ENCODE measurements around the gene FAM3A. TPM values are rescaled to one million over a fixed set of nuclear protein-coding genes. Genes with fewer than 3 reads are reported as not detected.

Gene FAM3A
- total RNA-seq, 1 donor from 2014 or later: 29.6 TPM

DNA sequence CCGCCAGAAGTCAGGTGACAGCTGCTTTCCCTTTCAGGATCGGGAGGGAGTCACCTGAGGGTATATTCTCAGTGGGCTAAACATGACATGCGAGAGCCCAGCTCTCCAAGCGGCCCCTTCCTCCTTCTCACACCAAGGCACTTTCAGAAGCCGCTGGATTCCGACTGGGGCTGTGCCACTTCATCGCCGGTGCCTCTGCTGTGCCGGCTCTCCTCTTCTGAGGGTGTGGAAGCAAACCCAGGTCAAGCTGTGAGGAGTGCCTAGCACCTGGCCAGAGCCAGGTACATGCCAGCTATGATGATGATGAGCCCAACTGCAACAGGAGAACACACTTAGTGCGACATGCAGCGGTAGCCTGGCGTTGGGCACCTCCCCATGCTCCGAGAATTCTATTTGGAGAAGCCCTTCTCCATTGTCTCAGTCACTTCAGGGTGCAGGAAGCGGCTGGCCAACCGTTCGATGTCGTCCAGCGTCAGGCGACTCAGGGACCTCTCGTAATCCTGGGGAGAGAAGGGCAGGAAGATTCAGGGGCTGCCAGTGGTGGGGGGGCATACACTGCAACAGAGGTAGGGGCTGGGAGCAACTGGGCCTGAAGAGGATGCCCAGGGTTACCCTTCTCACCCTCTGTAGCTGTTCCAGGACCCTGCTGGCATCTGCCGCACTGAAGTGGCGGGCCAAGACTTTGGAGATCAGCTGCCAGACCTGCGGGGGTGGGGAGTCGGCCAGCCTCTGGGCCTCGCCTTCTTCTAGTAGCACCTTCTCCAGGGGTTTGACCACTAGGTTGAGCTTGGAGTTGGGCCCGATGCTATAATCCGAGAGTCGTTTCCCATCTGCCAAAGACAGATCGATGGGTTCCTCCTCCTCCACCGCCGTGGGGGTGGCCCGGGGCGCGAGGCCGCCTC is 30.6 kb downstream of the FAM3A start:
- Mint-ChIP-seq H3K36me3 (ENCODE audit: low read depth, unreplicated experiment) (peaks cover 4% of the 10 kb centered on the region), H3K4me1 (ENCODE audit: unreplicated experiment) (peaks cover 7% of the 10 kb centered on the region), H3K27me3 (ENCODE audit: unreplicated experiment) (peaks cover 2% of the 10 kb centered on the region), H3K4me3 (ENCODE audit: unreplicated experiment) (peak overlapping the region; percentile 67), H3K27ac (ENCODE audit: unreplicated experiment) (no peak overlapping the region), H3K9me3 (ENCODE audit: unreplicated experiment) (no peaks in the 10 kb centered on the region)
- no peak for DNase-seq (ENCODE audit: low spot score)
- TF ChIP-seq CTCF (IDR thresholded peaks at IDR 0.05; ENCODE audit: unreplicated experiment): no peak

DNA sequence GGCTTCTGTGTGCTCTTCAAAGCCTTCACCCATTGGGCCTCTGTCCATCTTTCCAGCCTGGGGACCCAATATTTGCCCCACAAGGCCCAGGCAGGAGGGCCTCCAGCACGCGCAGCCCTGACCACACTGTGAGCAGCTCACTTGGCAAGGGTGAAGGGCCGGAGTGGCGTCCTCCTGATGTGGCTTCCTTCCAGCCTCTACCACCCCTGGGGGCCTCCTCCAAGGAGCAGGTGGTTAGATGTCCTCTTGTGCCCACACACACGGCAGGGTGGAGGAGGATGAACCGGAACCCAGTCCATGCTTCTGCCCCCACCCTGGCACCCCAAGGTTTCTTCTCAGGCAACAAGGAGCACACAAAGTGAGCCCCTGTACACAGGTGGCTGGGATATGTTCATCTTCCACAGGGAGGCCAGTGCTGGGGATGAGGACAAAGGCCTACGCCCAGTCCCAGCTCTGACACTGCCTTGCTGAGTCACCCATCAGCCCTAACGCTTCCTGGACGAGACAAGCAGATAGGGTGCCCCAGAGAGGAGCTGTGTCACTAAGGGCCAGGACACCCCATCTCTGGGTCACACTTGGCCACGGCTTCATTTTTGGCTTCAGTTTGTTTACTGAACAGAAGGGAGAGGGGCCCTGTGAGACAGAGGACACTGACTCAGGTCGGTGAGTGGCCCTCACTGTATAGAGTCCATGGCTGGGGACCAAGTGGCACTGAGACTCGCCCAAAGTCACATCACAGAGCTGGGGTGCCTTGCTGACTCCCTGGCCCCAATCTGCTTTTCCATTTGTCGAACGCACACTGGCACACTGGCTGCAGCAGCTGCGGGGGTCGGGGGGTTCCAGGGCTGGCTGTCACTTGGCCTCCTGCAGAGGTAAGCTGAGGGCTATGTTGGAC is 31.5 kb downstream of the FAM3A start:
- Mint-ChIP-seq H3K27me3 (ENCODE audit: unreplicated experiment) (peaks cover 2% of the 10 kb centered on the region), H3K36me3 (ENCODE audit: low read depth, unreplicated experiment) (peaks cover 4% of the 10 kb centered on the region), H3K27ac (ENCODE audit: unreplicated experiment) (no peak overlapping the region), H3K4me1 (ENCODE audit: unreplicated experiment) (peaks cover 5% of the 10 kb centered on the region), H3K9me3 (ENCODE audit: unreplicated experiment) (no peaks in the 10 kb centered on the region), H3K4me3 (ENCODE audit: unreplicated experiment) (no peak overlapping the region)
- no peak for DNase-seq (ENCODE audit: low spot score)
- no peak for TF ChIP-seq CTCF (IDR thresholded peaks at IDR 0.05; ENCODE audit: unreplicated experiment)

DNA sequence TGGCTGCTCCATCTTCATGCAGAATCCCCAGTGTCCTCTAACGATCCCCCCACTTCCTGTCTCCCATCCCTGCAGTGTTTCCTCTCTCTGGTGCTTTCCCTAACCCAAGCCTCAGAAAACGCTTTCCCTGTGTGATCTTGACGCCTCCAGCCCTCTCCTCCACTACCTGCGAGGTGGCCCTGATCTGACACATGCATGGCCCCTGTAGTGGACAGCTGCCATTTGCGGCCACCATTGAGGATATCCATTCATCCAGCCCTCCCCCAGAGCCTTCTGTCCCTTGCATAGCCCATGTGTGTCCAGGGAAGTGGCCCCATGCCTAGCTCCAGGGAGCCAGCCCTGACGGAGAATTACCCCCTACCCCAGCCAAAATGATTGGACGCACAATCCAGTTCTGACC is 32.7 kb downstream of the FAM3A start:
- Mint-ChIP-seq H3K27ac (ENCODE audit: unreplicated experiment) (no peak overlapping the region), H3K9me3 (ENCODE audit: unreplicated experiment) (no peaks in the 10 kb centered on the region), H3K36me3 (ENCODE audit: low read depth, unreplicated experiment) (peaks cover 4% of the 10 kb centered on the region), H3K4me3 (ENCODE audit: unreplicated experiment) (peak overlapping the region; percentile 59), H3K4me1 (ENCODE audit: unreplicated experiment) (peaks cover 5% of the 10 kb centered on the region), H3K27me3 (ENCODE audit: unreplicated experiment) (peaks cover 2% of the 10 kb centered on the region)
- TF ChIP-seq CTCF (IDR thresholded peaks at IDR 0.05; ENCODE audit: unreplicated experiment): no peak
- DNase-seq (ENCODE audit: low spot score): no peak

DNA sequence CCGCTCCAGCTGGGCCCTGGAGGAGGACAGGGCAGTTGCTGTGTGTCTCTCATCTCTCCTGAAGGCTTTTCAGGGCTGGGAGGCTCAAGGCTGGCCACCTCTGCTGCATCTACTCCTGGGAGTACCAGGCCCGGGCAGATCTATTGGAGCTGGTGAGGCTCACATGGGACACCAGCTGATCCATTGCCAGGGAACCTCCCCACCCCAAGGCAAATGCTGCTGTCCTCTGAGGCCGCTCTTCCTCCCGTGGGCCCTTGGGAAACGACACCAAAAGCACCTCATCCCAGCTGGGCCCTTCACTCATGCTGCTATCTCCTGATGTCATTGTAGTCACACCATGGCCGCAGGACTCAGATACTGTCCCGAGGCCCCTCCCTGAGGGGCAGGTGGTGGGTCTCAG is 33.2 kb downstream of the FAM3A start:
- no peak for DNase-seq (ENCODE audit: low spot score)
- H3K4me1 Mint-ChIP-seq (ENCODE audit: unreplicated experiment): peaks cover 5% of the 10 kb centered on the region
- H3K36me3 Mint-ChIP-seq (ENCODE audit: low read depth, unreplicated experiment): peaks cover under 1% of the 10 kb centered on the region
- H3K27me3 Mint-ChIP-seq (ENCODE audit: unreplicated experiment): peaks cover 1% of the 10 kb centered on the region
- TF ChIP-seq CTCF (IDR thresholded peaks at IDR 0.05; ENCODE audit: unreplicated experiment): no peak
- H3K27ac Mint-ChIP-seq (ENCODE audit: unreplicated experiment): no peak overlapping the region
- H3K9me3 Mint-ChIP-seq (ENCODE audit: unreplicated experiment): no peaks in the 10 kb centered on the region
- no peak overlapping the region for H3K4me3 Mint-ChIP-seq (ENCODE audit: unreplicated experiment)
